ENCODE measurements around the gene PDE10A.

GRCh38 chr6:165674155-165675029, 11.4 kb upstream of the PDE10A start:
- no peak for TF ChIP-seq POLR2AphosphoS5 (IDR thresholded peaks at IDR 0.05; ENCODE audit: low read depth, low read length)
- no peak for TF ChIP-seq REST (IDR thresholded peaks at IDR 0.05; ENCODE audit: insufficient read depth in 1 of 2, low read depth in 2 of 2, low read length in 2 of 2)

Data from PFSK-1 (cell line).